ENCODE results near the gene WDCP.

- TF ChIP-seq CTCF (conservative IDR thresholded peaks at IDR 0.05 in 1 of 2, IDR thresholded peaks at IDR 0.05 in 1 of 2; ENCODE audit: extremely low read depth in 1 of 2, insufficient read depth in 1 of 2, low read depth in 1 of 2, low read length in 2 of 2): no peak
- no peak for TF ChIP-seq EZH2 (IDR thresholded peaks at IDR 0.05; ENCODE audit: borderline replicate concordance, low read length)
Measured at GRCh38 chr2:24022324-24022974, 24.7 kb downstream of the WDCP start.

Measured in mammary epithelial cell (primary cell).